GM23248 (cell line): ENCODE data around the gene EML3. TPM values are rescaled to one million over a fixed set of nuclear protein-coding genes. Genes with fewer than 3 reads are reported as not detected.

Experiments used
- DNase-seq: peaks from one replicate; pipeline ENCODE4 v3.0.0-alpha.2; 2015
- H2AFZ ChIP-seq: fragments of 200-600 bp; sonication (generic); 2 replicates; pipeline ENCODE4 v1.6.1; 2016; ENCODE audit warnings: antibody characterized with exemption
- H3F3A ChIP-seq: fragments of 200-600 bp; sonication (generic); 2 replicates; pipeline ENCODE4 v1.6.1; 2016; ENCODE audit warnings: mild to moderate bottlenecking, antibody characterized with exemption, mixed run types; ENCODE audit not compliant: insufficient read depth
- H3K27ac ChIP-seq: fragments of 200-600 bp; sonication (generic); 2 replicates; pipeline ENCODE4 v1.5.1; 2016; ENCODE audit warnings: mild to moderate bottlenecking
- H3K27me3 ChIP-seq: fragments of 200-600 bp; sonication (generic); replicated peaks from 2 replicates; pipeline ENCODE4 v1.6.1; 2016; ENCODE audit warnings: mild to moderate bottlenecking; ENCODE audit not compliant: insufficient read depth
- H3K36me3 ChIP-seq: fragments of 200-600 bp; sonication (generic); 2 replicates; pipeline ENCODE4 v1.6.1; 2016; ENCODE audit warnings: low read depth, mild to moderate bottlenecking
- H3K4me1 ChIP-seq: fragments of 200-600 bp; sonication (generic); 2 replicates; pipeline ENCODE4 v1.6.1; 2016; ENCODE audit warnings: mild to moderate bottlenecking; ENCODE audit not compliant: insufficient read depth
- H3K4me2 ChIP-seq: fragments of 200-600 bp; sonication (generic); one replicate; pipeline ENCODE4 v1.6.1; 2016; ENCODE audit warnings: mild to moderate bottlenecking; ENCODE audit not compliant: unreplicated experiment
- H3K4me3 ChIP-seq: fragments of 200-600 bp; sonication (generic); 2 replicates; pipeline ENCODE4 v1.5.1; 2016; ENCODE audit warnings: mild to moderate bottlenecking
- H3K79me2 ChIP-seq: fragments of 200-600 bp; sonication (generic); 2 replicates; pipeline ENCODE4 v1.6.1; 2016; ENCODE audit warnings: mild to moderate bottlenecking; ENCODE audit not compliant: insufficient read depth
- H3K9ac ChIP-seq: fragments of 200-600 bp; sonication (generic); 2 replicates; pipeline ENCODE4 v1.6.1; 2016; ENCODE audit warnings: mild to moderate bottlenecking
- H3K9me2 ChIP-seq: fragments of 200-600 bp; sonication (generic); 2 replicates; pipeline ENCODE4 v1.6.1; 2016; ENCODE audit warnings: mixed run types, mild to moderate bottlenecking, moderate library complexity; ENCODE audit not compliant: insufficient read depth
- H3K9me3 ChIP-seq: fragments of 200-600 bp; sonication (generic); one replicate; pipeline ENCODE4 v1.6.1; 2017; ENCODE audit warnings: low read depth
- H4K20me1 ChIP-seq: fragments of 200-600 bp; sonication (generic); 2 replicates; pipeline ENCODE4 v1.6.0; 2016; ENCODE audit not compliant: insufficient read depth
- EZH2 ChIP-seq: fragments of 200-600 bp; sonication (generic); IDR thresholded peaks from 2 replicates; pipeline ENCODE4 v1.6.1; 2018; ENCODE audit warnings: antibody characterized with exemption, mild to moderate bottlenecking; ENCODE audit not compliant: insufficient read depth, poor library complexity, severe bottlenecking
- EZH2phosphoT487 ChIP-seq: fragments of 200-600 bp; sonication (generic); IDR thresholded peaks from 2 replicates; pipeline ENCODE4 v1.6.1; 2018; ENCODE audit warnings: antibody characterized with exemption, moderate library complexity, mild to moderate bottlenecking, low read depth; ENCODE audit not compliant: insufficient read depth
- WGBS, 2 experiments: methylation state at CpG; one replicate each; pipeline ENCODE4 v1.1.6; 2015 to 2017; ENCODE audit warnings: low lambda C conversion rate in 2 of 2, low coverage in 1 of 2; ENCODE audit errors: missing lambda C conversion rate in 2 of 2; 5-methylcytosine and 5-hydroxymethylcytosine counted together
- in situ Hi-C: fragments of 300-500 bp; cut with MboI; formaldehyde crosslinking; loops from 2 replicates; pipeline ENCODE4 v1.15.0; 2020
- polyA plus RNA-seq: library from polyadenylated mRNA; unstranded; fragments of >200 nt; fragmentation: Nextera tagmentation; extraction: Ambion mirVana; gene quantifications from 2 replicates; pipeline ENCODE4 v1.2.1, GENCODE V29; 2016
- total RNA-seq: library from RNA; depleted of rRNA; stranded (reverse); fragments of >200 nt; shearing (Covaris generic); gene quantifications from 2 replicates; pipeline ENCODE4 v1.2.3, GENCODE V29; 2014

EML3 gene
- total and polyA plus RNA-seq, 2 experiments from 2014 or later = 34.8 to 47.2 TPM

DNA sequence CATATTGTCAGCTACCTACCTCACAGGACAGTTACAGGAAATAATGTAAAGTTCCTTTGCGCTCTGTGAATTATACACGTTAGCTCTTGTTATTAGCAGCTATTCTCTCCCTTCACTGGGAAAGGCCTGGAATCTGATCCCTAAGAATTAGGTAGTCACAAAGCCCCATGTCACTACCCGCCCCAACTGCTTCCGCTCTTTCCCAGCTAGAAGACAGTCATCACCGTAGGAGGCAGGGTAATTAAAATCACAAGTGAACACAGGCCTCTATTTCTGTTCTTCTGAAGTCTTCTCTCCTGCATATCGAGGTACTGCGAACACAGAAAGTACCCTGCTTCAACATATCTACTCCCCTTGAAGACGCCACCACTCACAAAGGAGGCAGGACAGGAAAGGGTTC lies 53.4 kb downstream of the EML3 start:
- in situ Hi-C loops = loop anchor here (10.0 kb wide), 1 partner anchor 164 kb away; no protein-coding TSS in a partner anchor
- H3K27ac ChIP-seq = peak overlapping the region; percentile 25; the same call in 1 of the 2 replicates

GRCh38 chr11:62558669-62559068 lies 53.9 kb downstream of the EML3 start:
- Histone ChIP-seq H3F3A (peaks cover 77% of the 10 kb centered on the region), H3K27me3 (no peaks in the 10 kb centered on the region), H3K79me2 (peaks cover 60% of the 10 kb centered on the region), H2AFZ (no peak overlapping the region), H3K27ac (peak overlapping the region; percentile 25; the same call in 1 of the 2 replicates), H4K20me1 (no peaks in the 10 kb centered on the region; the same call in 1 of the 2 replicates), H3K9me3 (no peaks in the 10 kb centered on the region), H3K4me2 (no peak overlapping the region), H3K36me3 (peaks cover 31% of the 10 kb centered on the region), H3K4me3 (no peak overlapping the region), H3K4me1 (peaks cover 58% of the 10 kb centered on the region), H3K9ac (no peak overlapping the region), H3K9me2 (no peaks in the 10 kb centered on the region)
- TF ChIP-seq EZH2phosphoT487 (no peak), EZH2 (no peak)
- in situ Hi-C loops = loop anchor here (10.0 kb wide), 1 partner anchor 164 kb away; no protein-coding TSS in a partner anchor
- DNase-seq = no peak
- WGBS, 2 experiments = 75 to 90% methylated on average over 9 of the region's 9 CpGs

More for the DNA sequence above, 53.4 kb downstream of the EML3 start:
- H4K20me1 ChIP-seq = no peaks in the 10 kb centered on the region; the same call in 1 of the 2 replicates
- no peak overlapping the region for H3K4me2 ChIP-seq
- H3F3A ChIP-seq = peaks cover 78% of the 10 kb centered on the region
- WGBS, 2 experiments = 78 to 83% methylated on average over 8 of the region's 8 CpGs
- no peak overlapping the region for H2AFZ ChIP-seq
- H3K4me3 ChIP-seq = no peak overlapping the region
- H3K36me3 ChIP-seq = peaks cover 35% of the 10 kb centered on the region
- peaks cover 64% of the 10 kb centered on the region for H3K79me2 ChIP-seq
- DNase-seq = no peak
- H3K9me3 ChIP-seq = no peaks in the 10 kb centered on the region
- peaks cover 55% of the 10 kb centered on the region for H3K4me1 ChIP-seq
- H3K27me3 ChIP-seq = no peaks in the 10 kb centered on the region
- H3K9me2 ChIP-seq = no peaks in the 10 kb centered on the region
- no peak overlapping the region for H3K9ac ChIP-seq
- TF ChIP-seq EZH2 (no peak), EZH2phosphoT487 (no peak)

- 18 to 26% methylated on average over 3 of the region's 3 CpGs for WGBS, 2 experiments
- in situ Hi-C loops = loop anchor here (10.0 kb wide), 1 partner anchor 162 kb away; no protein-coding TSS in a partner anchor
- Histone ChIP-seq H3K27me3 (no peaks in the 10 kb centered on the region), H3K4me2 (peak overlapping the region; percentile 82), H2AFZ (no peak overlapping the region), H3K4me1 (peaks cover 59% of the 10 kb centered on the region), H3K36me3 (peaks cover 18% of the 10 kb centered on the region), H3K4me3 (peak overlapping the region; percentile 35), H3K9me2 (no peaks in the 10 kb centered on the region), H4K20me1 (no peaks in the 10 kb centered on the region), H3K9me3 (no peaks in the 10 kb centered on the region), H3K9ac (peak overlapping the region; percentile 69), H3K79me2 (peaks cover 45% of the 10 kb centered on the region), H3K27ac (peak overlapping the region; percentile 90), H3F3A (peaks cover 74% of the 10 kb centered on the region)
- no peak for TF ChIP-seq EZH2phosphoT487
- no peak for TF ChIP-seq EZH2
- DNase-seq = peak; percentile 36
Observed at GRCh38 chr11:62556875-62557631, 55.5 kb downstream of the EML3 start.

- in situ Hi-C loops = loop anchor here (10.0 kb wide), 1 partner anchor 161 kb away; no protein-coding TSS in a partner anchor
- no peak for TF ChIP-seq EZH2
- TF ChIP-seq EZH2phosphoT487 = no peak
- H3K27me3 ChIP-seq = no peaks in the 10 kb centered on the region
- H3K27ac ChIP-seq = peak overlapping the region; percentile 90
- H4K20me1 ChIP-seq = no peaks in the 10 kb centered on the region
- H3K4me1 ChIP-seq = peaks cover 61% of the 10 kb centered on the region
- H3K9me3 ChIP-seq = no peaks in the 10 kb centered on the region
- peaks cover 74% of the 10 kb centered on the region for H3F3A ChIP-seq
- peak; percentile 99 for DNase-seq
- H3K4me3 ChIP-seq = peak overlapping the region; percentile 35
- 1 to 2% methylated on average over 14 of the region's 14 CpGs for WGBS, 2 experiments
- H3K9ac ChIP-seq = peak overlapping the region; percentile 69
- H3K9me2 ChIP-seq = no peaks in the 10 kb centered on the region
- peaks cover 52% of the 10 kb centered on the region for H3K79me2 ChIP-seq
- no peak overlapping the region for H2AFZ ChIP-seq
- H3K36me3 ChIP-seq = peaks cover 15% of the 10 kb centered on the region
- H3K4me2 ChIP-seq = peak overlapping the region; percentile 82
Observed at GRCh38 chr11:62556108-62556874, 56.3 kb downstream of the EML3 start.
